Naive B cell (primary cell): ENCODE measurements around the gene TRAIP. TPM values are rescaled to one million over a fixed set of nuclear protein-coding genes. Genes with fewer than 3 reads are reported as not detected.

Experiments used
- polyA plus RNA-seq, 6 donors: library from polyadenylated mRNA; unstranded; fragments of 300-500 nt; fragmentation: Illumina TruSeq; gene quantifications; one replicate each; pipeline ENCODE4 v1.2.3, GENCODE V29; 2021; ENCODE audit warnings: low read depth in 6 of 6

TRAIP gene
- polyA plus RNA-seq, 6 donors from 2014 or later, result 2.2 to 4.6 (median 3.8) TPM

Other genes with a start within 250 kb of the TRAIP start
- gene APEH, start 182.2 kb downstream of the TRAIP start, polyA plus RNA-seq, result 100 to 1,000 TPM in 1 of 6 donors, 10 to 100 TPM in 5; 73.4 to 105 (median 82.2) TPM
- gene MST1, start 167.1 kb downstream of the TRAIP start, polyA plus RNA-seq, result 1 to 10 TPM in 2 of 6 donors, under 1 TPM in 1, not detected in 3; 0.41 to 1.8 (median 1.1) TPM
- gene RNF123, start 167.0 kb downstream of the TRAIP start, polyA plus RNA-seq, result 10 to 100 TPM in 5 of 6 donors, 1 to 10 TPM in 1; 5.7 to 19.5 (median 11.0) TPM
- gene AMIGO3, start 136.9 kb downstream of the TRAIP start, polyA plus RNA-seq, result under 1 TPM in 2 of 6 donors, not detected in 4; 0.30 to 0.77 TPM
- gene GMPPB, start 132.6 kb downstream of the TRAIP start, polyA plus RNA-seq, result 10 to 100 TPM; 11.5 to 22.0 (median 14.6) TPM
- 10 to 100 TPM; 16.2 to 23.9 (median 21.3) TPM for gene IP6K1, start 70.0 kb downstream of the TRAIP start, polyA plus RNA-seq
- gene CDHR4, start 56.7 kb downstream of the TRAIP start, polyA plus RNA-seq, result not detected
- 10 to 100 TPM in 5 of 6 donors, 1 to 10 TPM in 1; 4.3 to 21.7 (median 15.4) TPM for gene INKA1, start 53.3 kb downstream of the TRAIP start, polyA plus RNA-seq
- gene UBA7, start 42.6 kb downstream of the TRAIP start, polyA plus RNA-seq, result 10 to 100 TPM; 38.5 to 67.7 (median 52.7) TPM
- not detected for gene CAMKV, start 13.3 kb upstream of the TRAIP start, polyA plus RNA-seq
- gene MST1R, start 47.3 kb upstream of the TRAIP start, polyA plus RNA-seq, result not detected
- 10 to 100 TPM in 2 of 6 donors, 1 to 10 TPM in 4; 6.3 to 12.3 (median 8.0) TPM for gene MON1A, start 73.2 kb upstream of the TRAIP start, polyA plus RNA-seq
- 10 to 100 TPM; 32.6 to 89.1 (median 50.0) TPM for gene RBM6, start 83.6 kb upstream of the TRAIP start, polyA plus RNA-seq
- 10 to 100 TPM; 33.9 to 88.8 (median 37.7) TPM for gene RBM5, start 232.4 kb upstream of the TRAIP start, polyA plus RNA-seq